Measurements from ENCODE around the gene TCF4.
A peak's percentile ranks its signal among the peaks of the same experiment; 100 is the strongest.

The TCF4 gene

GRCh38 chr18:55541571-55541970 is 46.4 kb downstream of the TCF4 start:
- no peak for DNase-seq

GRCh38 chr18:55539240-55539639 is 48.8 kb downstream of the TCF4 start:
- DNase-seq: peak; percentile 44

GRCh38 chr18:55534996-55535395 is 53.0 kb downstream of the TCF4 start:
- no peak for DNase-seq

GRCh38 chr18:55534547-55534946 is 53.4 kb downstream of the TCF4 start:
- DNase-seq: no peak

GRCh38 chr18:55530166-55530565 is 57.8 kb downstream of the TCF4 start:
- DNase-seq: no peak

GRCh38 chr18:55529581-55529980 is 58.4 kb downstream of the TCF4 start:
- DNase-seq: no peak

- DNase-seq: no peak
Observed at GRCh38 chr18:55525845-55526244, 62.1 kb downstream of the TCF4 start.

- no peak for DNase-seq
Observed at GRCh38 chr18:55524353-55525073, 63.5 kb downstream of the TCF4 start.

GRCh38 chr18:55523001-55523400 is 65.0 kb downstream of the TCF4 start:
- no peak for DNase-seq

- no peak for DNase-seq
Observed at GRCh38 chr18:55522011-55522410, 66.0 kb downstream of the TCF4 start.

- no peak for DNase-seq
Observed at GRCh38 chr18:55517055-55517454, 70.9 kb downstream of the TCF4 start.

GRCh38 chr18:55515941-55516710 is 71.9 kb downstream of the TCF4 start:
- DNase-seq: no peak

- peak; percentile 47 for DNase-seq
Observed at GRCh38 chr18:55515214-55515613, 72.8 kb downstream of the TCF4 start.

GRCh38 chr18:55513161-55513560 is 74.8 kb downstream of the TCF4 start:
- no peak for DNase-seq

- DNase-seq: no peak
Observed at GRCh38 chr18:55511277-55511676, 76.7 kb downstream of the TCF4 start.

GRCh38 chr18:55510809-55511208 is 77.2 kb downstream of the TCF4 start:
- DNase-seq: peak; percentile 46

GRCh38 chr18:55509631-55510324 is 78.2 kb downstream of the TCF4 start:
- no peak for DNase-seq

- no peak for DNase-seq
Observed at GRCh38 chr18:55508651-55509050, 79.3 kb downstream of the TCF4 start.

- no peak for DNase-seq
Observed at GRCh38 chr18:55506074-55506473, 81.9 kb downstream of the TCF4 start.

GRCh38 chr18:55504808-55505207 is 83.2 kb downstream of the TCF4 start:
- DNase-seq: no peak

GRCh38 chr18:55503167-55503820 is 84.7 kb downstream of the TCF4 start:
- DNase-seq: no peak

- DNase-seq: no peak
Observed at GRCh38 chr18:55501982-55502710, 85.8 kb downstream of the TCF4 start.

GRCh38 chr18:55501579-55501978 is 86.4 kb downstream of the TCF4 start:
- DNase-seq: no peak

Data from femur (tissue), 1 donor.